ENCODE measurements around the gene TTLL9. TPM values are rescaled to one million over a fixed set of nuclear protein-coding genes. Genes with fewer than 3 reads are reported as not detected.

Gene TTLL9
- total RNA-seq, 1 experiment from 2014 or later: 2.1 TPM

GRCh38 chr20:31883829-31884228 is 13.4 kb downstream of the TTLL9 start:
- intact Hi-C loops (cut with micrococcal nuclease; ENCODE audit: unreplicated experiment): no loop called here
- Histone ChIP-seq H3K9me3 (ENCODE audit: control insufficient read depth, insufficient read depth, low read depth, low read length) (no peaks in the 10 kb centered on the region), H3K4me1 (ENCODE audit: control insufficient read depth, insufficient read depth, low read length) (peaks cover 4% of the 10 kb centered on the region; the same call in 1 of the 2 replicates), H3K36me3 (ENCODE audit: control insufficient read depth, insufficient read depth, low read length) (no peaks in the 10 kb centered on the region), H3K27ac (ENCODE audit: low read length) (no peak overlapping the region), H3K4me3 (ENCODE audit: low read depth in 2 of 2, low read length in 2 of 2) (no peak overlapping the region), H3K27me3 (ENCODE audit: control insufficient read depth, insufficient read depth, low read length) (no peaks in the 10 kb centered on the region)
- POLR2A ChIA-PET: no interaction called here
- BruUV-seq (replicated peaks): no TSS peak
- CTCF ChIA-PET: no interaction called here
- in situ Hi-C loops (cut with HindIII; ENCODE audit: low pct_unique_long_range_greater_than_20kb, low sequenced_read_pairs): no loop called here
- DNase-seq (ENCODE audit: low read depth, low spot score) (no peak), ATAC-seq (no peak)
- TF ChIP-seq SIN3A (IDR thresholded peaks at IDR 0.05; ENCODE audit: borderline replicate concordance, insufficient read depth, low read depth, low read length) (no peak), CTCF (IDR thresholded peaks at IDR 0.05) (no peak), POLR2AphosphoS5 (IDR thresholded peaks at IDR 0.05; ENCODE audit: low read depth, low read length) (no peak), REST (IDR thresholded peaks at IDR 0.05; ENCODE audit: insufficient read depth in 1 of 2, low read depth in 2 of 2, low read length in 1 of 2) (no peak), TCF7L2 (IDR thresholded peaks at IDR 0.05; ENCODE audit: low read depth, low read length) (no peak)

- no peak for ATAC-seq
- no peak overlapping the region for H3K27ac ChIP-seq (ENCODE audit: low read length)
- POLR2A ChIA-PET: no interaction called here
- no peaks in the 10 kb centered on the region for H3K27me3 ChIP-seq (ENCODE audit: control insufficient read depth, insufficient read depth, low read length)
- DNase-seq (ENCODE audit: low read depth, low spot score): no peak
- no peaks in the 10 kb centered on the region for H3K36me3 ChIP-seq (ENCODE audit: control insufficient read depth, insufficient read depth, low read length)
- in situ Hi-C loops (cut with HindIII; ENCODE audit: low pct_unique_long_range_greater_than_20kb, low sequenced_read_pairs): no loop called here
- H3K9me3 ChIP-seq (ENCODE audit: control insufficient read depth, insufficient read depth, low read depth, low read length): no peaks in the 10 kb centered on the region
- intact Hi-C loops (cut with micrococcal nuclease; ENCODE audit: unreplicated experiment): no loop called here
- CTCF ChIA-PET: interaction anchor here (0.6 kb wide), 1 partner anchor 38 kb away, joined by 3 read pairs; no protein-coding TSS in a partner anchor
- H3K4me3 ChIP-seq (ENCODE audit: low read depth in 2 of 2, low read length in 2 of 2): no peak overlapping the region
- H3K4me1 ChIP-seq (ENCODE audit: control insufficient read depth, insufficient read depth, low read length): no peaks in the 10 kb centered on the region
- TF ChIP-seq POLR2AphosphoS5 (IDR thresholded peaks at IDR 0.05; ENCODE audit: low read depth, low read length): no peak
- no peak for TF ChIP-seq REST (IDR thresholded peaks at IDR 0.05; ENCODE audit: insufficient read depth in 1 of 2, low read depth in 2 of 2, low read length in 1 of 2)
- TF ChIP-seq SIN3A (IDR thresholded peaks at IDR 0.05; ENCODE audit: borderline replicate concordance, insufficient read depth, low read depth, low read length): no peak
- no peak for TF ChIP-seq TCF7L2 (IDR thresholded peaks at IDR 0.05; ENCODE audit: low read depth, low read length)
- no peak for TF ChIP-seq CTCF (IDR thresholded peaks at IDR 0.05)
- BruUV-seq (replicated peaks): no TSS peak
These were observed 20.2 kb downstream of the TTLL9 start for GRCh38 chr20:31890646-31891045.

All from Panc1 (cell line).